Measurements from ENCODE around the gene HNF1A. TPM values are rescaled to one million over a fixed set of nuclear protein-coding genes. Genes with fewer than 3 reads are reported as not detected.

HNF1A gene
- total and polyA plus RNA-seq, 2 of the 13 experiments (the other 11 are each of a cell fraction or from before 2014, with no cell fraction given) = 13.4 to 34.7 TPM

DNA sequence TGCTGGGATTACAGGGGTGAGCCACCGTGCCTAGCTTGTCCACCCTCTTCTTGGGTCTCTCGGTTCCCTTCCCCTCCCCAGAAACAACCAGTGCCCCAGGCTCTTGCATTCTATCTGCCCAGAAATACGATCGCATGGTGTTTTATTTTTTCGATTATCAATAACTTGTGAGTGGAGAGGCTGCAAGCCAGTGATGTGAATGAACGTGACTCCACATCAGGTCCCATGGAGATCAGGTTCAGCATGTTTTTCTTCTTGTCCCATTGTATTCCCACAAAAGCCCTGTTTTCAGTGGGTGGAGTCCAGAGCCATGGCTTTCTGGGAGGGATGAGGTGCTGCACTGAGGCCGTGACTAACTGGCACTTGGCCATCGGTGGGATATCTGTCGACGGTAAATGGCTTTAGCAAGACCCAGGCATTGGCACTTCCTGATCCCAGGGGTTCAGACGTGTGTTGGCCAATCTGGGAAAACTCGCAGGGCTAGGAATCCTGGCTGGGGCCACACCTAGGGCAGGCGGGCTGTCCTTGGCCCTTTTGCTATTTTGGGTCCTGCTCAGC is 12.7 kb upstream of the HNF1A start:
- intact Hi-C loops (cut with micrococcal nuclease; ENCODE audit: unreplicated experiment) = no loop called here
- Histone ChIP-seq H2AFZ (ENCODE audit: low read length) (no peak overlapping the region), H4K20me1 (ENCODE audit: insufficient read depth, low read length) (peaks cover 14% of the 10 kb centered on the region), H3K27me3 (ENCODE audit: control insufficient read depth in 1 of 2, insufficient read depth in 2 of 2, low read length in 2 of 2) (no peaks in the 10 kb centered on the region), H3K4me1 (ENCODE audit: insufficient read depth, low read length) (peaks cover 22% of the 10 kb centered on the region), H3K9me3 (ENCODE audit: low read length) (no peaks in the 10 kb centered on the region), H3K27ac (ENCODE audit: extremely low read length, insufficient read depth, low read length) (no peak overlapping the region), H3K4me2 (ENCODE audit: low read depth, low read length) (no peak overlapping the region), H3K9ac (ENCODE audit: insufficient read depth, low read depth, low read length) (no peak overlapping the region), H3K36me3 (replicated peaks in 1 of 2; ENCODE audit: control insufficient read depth in 1 of 2, insufficient read depth in 2 of 2, low read length in 2 of 2) (peaks cover 7 to 15% of the 10 kb centered on the region in 2 experiments), H3K79me2 (ENCODE audit: insufficient read depth, low read length) (no peaks in the 10 kb centered on the region), H3K4me3 (replicated peaks in 1 of 3; ENCODE audit: insufficient read depth in 1 of 3, low read depth in 2 of 3, low read length in 3 of 3) (no peak overlapping the region)
- DNase-seq (ENCODE audit: low spot score) (no peak), ATAC-seq (peak; percentile 4), FAIRE-seq (no peak)
- ChIA-PET POLR2A (interaction anchor here (1.4 to 11.1 kb wide), 2 partner anchors 14 to 19 kb away, joined by 4 to 176 read pairs; partner anchors contain the start of gene HNF1A), CTCF (ENCODE audit: low intra/inter-chr PET ratio, low total read pairs) (no interaction called here)
- WGBS (ENCODE audit: low lambda C conversion rate) = 65% methylated on average over 6 of the region's 13 CpGs
- in situ Hi-C loops (cut with HindIII; ENCODE audit: extremely low pct_ligation_motif_present, low pct_unique_long_range_greater_than_20kb) = no loop called here
- no TSS peak for BruUV-seq (replicated peaks)
- 0 out of 2 replicates have a peak, but pooled peaks have one; percentile 10 for TF ChIP-seq PHF8 (CRISPR knock-in tag; IDR thresholded peaks at IDR 0.05)
- TF ChIP-seq DMAP1 (CRISPR knock-in tag; IDR thresholded peaks at IDR 0.05) = no peak
- TF ChIP-seq HNRNPL (IDR thresholded peaks at IDR 0.05; ENCODE audit: low read depth, low read length) = no peak
- no peak for TF ChIP-seq MED13 (CRISPR knock-in tag; IDR thresholded peaks at IDR 0.05)
- TF ChIP-seq, protein P1, sequence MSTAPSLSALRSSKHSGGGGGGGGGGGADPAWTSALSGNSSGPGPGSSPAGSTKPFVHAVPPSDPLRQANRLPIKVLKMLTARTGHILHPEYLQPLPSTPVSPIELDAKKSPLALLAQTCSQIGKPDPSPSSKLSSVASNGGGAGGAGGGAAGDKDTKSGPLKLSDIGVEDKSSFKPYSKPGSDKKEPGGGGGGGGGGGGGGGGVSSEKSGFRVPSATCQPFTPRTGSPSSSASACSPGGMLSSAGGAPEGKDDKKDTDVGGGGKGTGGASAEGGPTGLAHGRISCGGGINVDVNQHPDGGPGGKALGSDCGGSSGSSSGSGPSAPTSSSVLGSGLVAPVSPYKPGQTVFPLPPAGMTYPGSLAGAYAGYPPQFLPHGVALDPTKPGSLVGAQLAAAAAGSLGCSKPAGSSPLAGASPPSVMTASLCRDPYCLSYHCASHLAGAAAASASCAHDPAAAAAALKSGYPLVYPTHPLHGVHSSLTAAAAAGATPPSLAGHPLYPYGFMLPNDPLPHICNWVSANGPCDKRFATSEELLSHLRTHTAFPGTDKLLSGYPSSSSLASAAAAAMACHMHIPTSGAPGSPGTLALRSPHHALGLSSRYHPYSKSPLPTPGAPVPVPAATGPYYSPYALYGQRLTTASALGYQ (CRISPR knock-in tag; IDR thresholded peaks at IDR 0.05) = 0 out of 2 replicates have a peak, but pooled peaks have one; percentile 44
- 0 out of 2 replicates have a peak, but pooled peaks have one; percentile 31 for TF ChIP-seq MZF1 (CRISPR knock-in tag; IDR thresholded peaks at IDR 0.05; ENCODE audit: borderline replicate concordance)
- TF ChIP-seq STAG1 (CRISPR knock-in tag; IDR thresholded peaks at IDR 0.05) = no peak
- TF ChIP-seq RFX3 (CRISPR knock-in tag; IDR thresholded peaks at IDR 0.05) = no peak
- no peak for TF ChIP-seq PRDM15 (CRISPR knock-in tag; IDR thresholded peaks at IDR 0.05)
- TF ChIP-seq TGIF2 (CRISPR knock-in tag; IDR thresholded peaks at IDR 0.05) = 0 out of 2 replicates have a peak, but pooled peaks have one; percentile 52
- TF ChIP-seq ZMYM3 (CRISPR knock-in tag; IDR thresholded peaks at IDR 0.05) = no peak
- TF ChIP-seq ZSCAN5A (CRISPR knock-in tag; IDR thresholded peaks at IDR 0.05; ENCODE audit: borderline replicate concordance) = no peak
- TF ChIP-seq XBP1 (CRISPR knock-in tag; IDR thresholded peaks at IDR 0.05) = 0 out of 2 replicates have a peak, but pooled peaks have one; percentile 34
- TF ChIP-seq ARNT2 (CRISPR knock-in tag; IDR thresholded peaks at IDR 0.05; ENCODE audit: low read depth) = peak; percentile 24; the same call in 1 of the 2 replicates
- TF ChIP-seq BORCS8-MEF2B (CRISPR knock-in tag; IDR thresholded peaks at IDR 0.05) = no peak; the same call in 1 of the 2 replicates
- peak; percentile 61; the same call in 1 of the 2 replicates for TF ChIP-seq AKAP8 (CRISPR knock-in tag; IDR thresholded peaks at IDR 0.05)
- TF ChIP-seq ZNF737 (CRISPR knock-in tag; IDR thresholded peaks at IDR 0.05; ENCODE audit: borderline replicate concordance) = no peak
- peak; percentile 64; the same call in 1 of the 2 replicates for TF ChIP-seq SALL2 (CRISPR knock-in tag; IDR thresholded peaks at IDR 0.05)
- 0 out of 2 replicates have a peak, but pooled peaks have one; percentile 9 for TF ChIP-seq ZNF33A (CRISPR knock-in tag; IDR thresholded peaks at IDR 0.05; ENCODE audit: borderline replicate concordance)

Measured in HepG2 (cell line).